C4-2B (cell line): ENCODE measurements around the gene MOV10.

Experiments used
- CTCF ChIP-seq: fragments of 450-650 bp; conservative IDR thresholded peaks from 2 replicates; pipeline ENCODE4 v1.5.1; 2017; ENCODE audit warnings: mild to moderate bottlenecking
- ZFX ChIP-seq: fragments of 450-650 bp; IDR thresholded peaks from 2 replicates; pipeline ENCODE4 v1.6.1; 2017

- no peak for TF ChIP-seq CTCF
- TF ChIP-seq ZFX: no peak
Observed at GRCh38 chr1:112711041-112711440, 36.6 kb downstream of the MOV10 start.
